Testis (tissue), 3 donors: ENCODE measurements around the gene MRPL12. TPM values are rescaled to one million over a fixed set of nuclear protein-coding genes. Genes with fewer than 3 reads are reported as not detected.

Experiments
- DNase-seq: peaks from one replicate; pipeline ENCODE4 v3.0.0-alpha.2; 2019
- H3K27ac ChIP-seq, 2 donors: fragments of 200-600 bp; sonication (generic); one replicate each; pipeline ENCODE4 v1.5.1; 2019
- H3K27me3 ChIP-seq: fragments of 200-600 bp; sonication (generic); one replicate; pipeline ENCODE4 v1.5.1; 2019
- H3K36me3 ChIP-seq: fragments of 200-600 bp; sonication (generic); one replicate; pipeline ENCODE4 v1.5.1; 2017; ENCODE audit warnings: low read depth; ENCODE audit errors: missing control alignments
- H3K4me1 ChIP-seq: fragments of 200-600 bp; sonication (generic); one replicate; pipeline ENCODE4 v1.5.1; 2019
- H3K4me3 ChIP-seq, 2 donors: fragments of 200-600 bp; sonication (generic); one replicate each; pipeline ENCODE4 v1.5.1; 2017 to 2019
- H3K9me3 ChIP-seq: fragments of 200-600 bp; sonication (generic); one replicate; pipeline ENCODE4 v1.5.1; 2017
- POLR2A ChIP-seq: fragments of 450-650 bp; IDR thresholded peaks from one replicate; pipeline ENCODE4 v1.6.1; 2017; ENCODE audit warnings: antibody characterized with exemption, mild to moderate bottlenecking, moderate library complexity
- WGBS, 2 donors: methylation state at CpG; one replicate each; pipeline ENCODE4 v1.1.5; 2018; 5-methylcytosine and 5-hydroxymethylcytosine counted together
- intact Hi-C: fragments of 100-400 bp; cut with DNase I; formaldehyde crosslinking; loops from one replicate; pipeline ENCODE4 v1.15.1; 2023; ENCODE audit warnings: low total_unique reads
- polyA plus RNA-seq: library from polyadenylated mRNA; stranded (reverse); fragments of 350-450 nt; fragmentation: Illumina TruSeq; extraction: RNeasy Lipid Tissue Mini Kit (QIAGEN cat#74804); gene quantifications from one replicate; pipeline ENCODE4 v1.2.3, GENCODE V29; 2014; ENCODE audit warnings: low read depth, low replicate concordance; ENCODE audit not compliant: insufficient read depth
- total RNA-seq, 2 donors: library from RNA; depleted of rRNA; stranded (reverse); fragments of >200 nt; gene quantifications; one replicate each; pipeline ENCODE4 v1.2.3, GENCODE V29; 2016
- TF ChIP-seq, protein P1 (sequence below), 3 experiments: fragments of 450-650 bp in 2 of 3; fragments of 200-600 bp in 1 of 3; sonication (generic) in 1 of 3; IDR thresholded peaks; one replicate each; pipeline ENCODE4 v1.5.1; 2016 to 2019; ENCODE audit warnings: antibody characterized with exemption in 3 of 3, mild to moderate bottlenecking in 2 of 3, moderate library complexity in 1 of 3

Gene MRPL12
- total and polyA plus RNA-seq, 3 donors from 2014 or later: 54.7 to 58.0 (median 57.2) TPM

DNA sequence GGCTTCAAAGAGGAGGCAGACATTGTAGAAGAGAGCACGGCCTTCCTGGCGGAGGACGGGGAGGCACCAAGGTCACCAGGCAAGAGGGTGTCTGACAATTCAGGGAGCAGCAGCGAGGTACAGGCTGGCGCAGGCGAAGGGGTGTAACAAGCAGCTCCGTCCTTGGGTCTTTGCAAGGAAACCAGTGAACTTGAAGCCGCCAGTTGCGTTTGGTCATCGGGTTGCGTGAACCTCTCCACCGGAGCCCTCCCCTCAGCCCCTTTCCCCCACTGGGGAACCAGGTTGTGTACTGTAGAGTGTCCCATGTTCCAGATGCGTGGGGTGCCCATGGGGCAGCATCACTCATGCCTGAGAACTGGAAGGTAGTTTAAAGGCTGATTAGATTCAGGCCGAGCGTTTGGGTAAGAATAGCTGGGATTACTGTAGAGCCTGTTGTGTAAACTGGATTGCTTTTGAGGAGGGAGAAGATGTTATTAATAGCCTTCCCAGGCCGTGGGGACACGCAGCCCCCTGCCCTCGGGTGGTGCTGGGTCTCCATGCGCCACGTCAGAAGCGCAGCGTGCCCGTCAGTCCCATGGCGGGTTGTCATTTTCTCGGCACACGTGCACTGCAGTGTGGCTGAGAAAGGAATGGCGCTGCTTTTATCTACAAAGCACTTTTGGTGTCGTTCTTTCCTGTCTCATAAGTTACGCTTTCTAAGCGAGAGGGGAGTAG lies 2.5 kb downstream of the MRPL12 start:
- intact Hi-C loops: no loop called here
- WGBS, 2 donors: 92 to 96% methylated on average over 30 of the region's 30 CpGs
- Histone ChIP-seq H3K9me3 (no peaks in the 10 kb centered on the region), H3K36me3 (no peaks in the 10 kb centered on the region), H3K4me3 (no peak overlapping the region), H3K4me1 (peaks cover 25% of the 10 kb centered on the region), H3K27me3 (no peaks in the 10 kb centered on the region), H3K27ac (no peak overlapping the region)
- DNase-seq: no peak
- TF ChIP-seq POLR2A: no peak
- TF ChIP-seq, protein P1, sequence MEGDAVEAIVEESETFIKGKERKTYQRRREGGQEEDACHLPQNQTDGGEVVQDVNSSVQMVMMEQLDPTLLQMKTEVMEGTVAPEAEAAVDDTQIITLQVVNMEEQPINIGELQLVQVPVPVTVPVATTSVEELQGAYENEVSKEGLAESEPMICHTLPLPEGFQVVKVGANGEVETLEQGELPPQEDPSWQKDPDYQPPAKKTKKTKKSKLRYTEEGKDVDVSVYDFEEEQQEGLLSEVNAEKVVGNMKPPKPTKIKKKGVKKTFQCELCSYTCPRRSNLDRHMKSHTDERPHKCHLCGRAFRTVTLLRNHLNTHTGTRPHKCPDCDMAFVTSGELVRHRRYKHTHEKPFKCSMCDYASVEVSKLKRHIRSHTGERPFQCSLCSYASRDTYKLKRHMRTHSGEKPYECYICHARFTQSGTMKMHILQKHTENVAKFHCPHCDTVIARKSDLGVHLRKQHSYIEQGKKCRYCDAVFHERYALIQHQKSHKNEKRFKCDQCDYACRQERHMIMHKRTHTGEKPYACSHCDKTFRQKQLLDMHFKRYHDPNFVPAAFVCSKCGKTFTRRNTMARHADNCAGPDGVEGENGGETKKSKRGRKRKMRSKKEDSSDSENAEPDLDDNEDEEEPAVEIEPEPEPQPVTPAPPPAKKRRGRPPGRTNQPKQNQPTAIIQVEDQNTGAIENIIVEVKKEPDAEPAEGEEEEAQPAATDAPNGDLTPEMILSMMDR (IDR thresholded peaks at IDR 0.05): no peak

DNA sequence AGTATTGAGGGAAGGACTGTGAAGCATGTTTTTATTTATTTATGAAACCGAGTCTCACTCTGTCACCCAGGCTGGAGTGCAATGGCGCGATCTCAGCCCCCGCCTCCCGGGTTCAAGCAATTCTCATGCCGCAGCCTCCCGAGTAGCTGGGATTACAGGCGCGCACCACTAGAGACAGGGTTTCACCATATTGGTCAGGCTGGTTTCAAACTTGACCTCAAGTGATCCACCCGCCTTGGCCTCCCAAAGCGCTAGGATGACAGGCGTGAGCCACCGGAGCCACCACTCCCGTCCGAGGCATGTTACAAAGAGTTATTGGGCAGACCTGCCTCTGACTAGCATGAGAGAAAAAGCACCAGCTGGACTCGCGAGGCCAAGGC lies 3.1 kb downstream of the MRPL12 start:
- WGBS, 2 donors: 92 to 94% methylated on average over 15 to 17 of the region's 17 CpGs
- Histone ChIP-seq H3K4me3 (no peak overlapping the region), H3K9me3 (no peaks in the 10 kb centered on the region), H3K4me1 (peaks cover 28% of the 10 kb centered on the region), H3K36me3 (no peaks in the 10 kb centered on the region), H3K27ac (no peak overlapping the region), H3K27me3 (no peaks in the 10 kb centered on the region)
- intact Hi-C loops: no loop called here
- no peak for TF ChIP-seq POLR2A
- TF ChIP-seq, protein P1 (IDR thresholded peaks at IDR 0.05): no peak
- DNase-seq: no peak

- WGBS, 2 donors: 90% methylated on average over 47 to 54 of the region's 54 CpGs
- H3K9me3 ChIP-seq: no peaks in the 10 kb centered on the region
- H3K27me3 ChIP-seq: no peaks in the 10 kb centered on the region
- no peaks in the 10 kb centered on the region for H3K36me3 ChIP-seq
- intact Hi-C loops: no loop called here
- peaks cover 26% of the 10 kb centered on the region for H3K4me1 ChIP-seq
- no peak overlapping the region for H3K4me3 ChIP-seq
- TF ChIP-seq POLR2A: no peak
- TF ChIP-seq, protein P1 (IDR thresholded peaks at IDR 0.05): no peak
- no peak overlapping the region for H3K27ac ChIP-seq
- no peak for DNase-seq
Observed at GRCh38 chr17:81706757-81707624, 3.8 kb downstream of the MRPL12 start.

- intact Hi-C loops: no loop called here
- TF ChIP-seq POLR2A: no peak
- TF ChIP-seq, protein P1 (IDR thresholded peaks at IDR 0.05): no peak
- Histone ChIP-seq H3K9me3 (no peaks in the 10 kb centered on the region), H3K36me3 (no peaks in the 10 kb centered on the region), H3K4me1 (peaks cover 23% of the 10 kb centered on the region), H3K27ac (no peak overlapping the region), H3K4me3 (no peak overlapping the region), H3K27me3 (no peaks in the 10 kb centered on the region)
- 81 to 84% methylated on average over 12 to 25 of the region's 25 CpGs for WGBS, 2 donors
- no peak for DNase-seq
Observed at GRCh38 chr17:81707725-81708646, 4.8 kb downstream of the MRPL12 start.
